ENCODE data around the gene CALN1.
A peak's percentile ranks its signal among the peaks of the same experiment; 100 is the strongest.

The CALN1 gene

GRCh38 chr7:72334066-72334465, 78.1 kb downstream of the CALN1 start:
- DNase-seq (ENCODE audit: low read depth), result no peak
- peak; percentile 17 for TF ChIP-seq CTCF (IDR thresholded peaks at IDR 0.05; ENCODE audit: low read depth, low read length, missing control alignments)
- H3K4me3 ChIP-seq (ENCODE audit: low read depth, low read length), result no peak overlapping the region

- DNase-seq (ENCODE audit: low read depth), result no peak
- TF ChIP-seq CTCF (IDR thresholded peaks at IDR 0.05; ENCODE audit: low read depth, low read length, missing control alignments), result no peak
- no peak overlapping the region for H3K4me3 ChIP-seq (ENCODE audit: low read depth, low read length)
These were observed 85.3 kb downstream of the CALN1 start for GRCh38 chr7:72326811-72327210.

GRCh38 chr7:72326365-72326764, 85.8 kb downstream of the CALN1 start:
- TF ChIP-seq CTCF (IDR thresholded peaks at IDR 0.05; ENCODE audit: low read depth, low read length, missing control alignments), result no peak
- H3K4me3 ChIP-seq (ENCODE audit: low read depth, low read length), result no peak overlapping the region
- no peak for DNase-seq (ENCODE audit: low read depth)

GRCh38 chr7:72325561-72325960, 86.6 kb downstream of the CALN1 start:
- no peak for DNase-seq (ENCODE audit: low read depth)
- no peak overlapping the region for H3K4me3 ChIP-seq (ENCODE audit: low read depth, low read length)
- no peak for TF ChIP-seq CTCF (IDR thresholded peaks at IDR 0.05; ENCODE audit: low read depth, low read length, missing control alignments)

- DNase-seq (ENCODE audit: low read depth), result no peak
- TF ChIP-seq CTCF (IDR thresholded peaks at IDR 0.05; ENCODE audit: low read depth, low read length, missing control alignments), result no peak
- H3K4me3 ChIP-seq (ENCODE audit: low read depth, low read length), result no peak overlapping the region
These were observed 90.5 kb downstream of the CALN1 start for GRCh38 chr7:72321637-72322036.

GRCh38 chr7:72321081-72321480, 91.1 kb downstream of the CALN1 start:
- no peak for TF ChIP-seq CTCF (IDR thresholded peaks at IDR 0.05; ENCODE audit: low read depth, low read length, missing control alignments)

GRCh38 chr7:72317341-72317740, 94.8 kb downstream of the CALN1 start:
- no peak for TF ChIP-seq CTCF (IDR thresholded peaks at IDR 0.05; ENCODE audit: low read depth, low read length, missing control alignments)

More at GRCh38 chr7:72321081-72321480, 91.1 kb downstream of the CALN1 start:
- no peak for DNase-seq (ENCODE audit: low read depth)
- H3K4me3 ChIP-seq (ENCODE audit: low read depth, low read length), result no peak overlapping the region

More at GRCh38 chr7:72317341-72317740, 94.8 kb downstream of the CALN1 start:
- no peak overlapping the region for H3K4me3 ChIP-seq (ENCODE audit: low read depth, low read length)
- DNase-seq (ENCODE audit: low read depth), result no peak
